HG03439 (cell line): ENCODE data around the gene PRTFDC1.
"Not testable (repeated sequence)": the region's sequence is repeated elsewhere in the genome, so short reads cannot be mapped to it uniquely, and the experiment has no call there.

Experiments
- ATAC-seq: cut with Tn5 transposase; IDR thresholded peaks from one replicate; pipeline ENCODE4 v1.9.1; 2021; ENCODE audit warnings: mild to moderate bottlenecking, moderate library complexity; ENCODE audit not compliant: unreplicated experiment

PRTFDC1 gene

GRCh38 chr10:24849501-24850299 lies 102.7 kb downstream of the PRTFDC1 start:
- ATAC-seq = no peak

GRCh38 chr10:24849051-24849450 lies 103.4 kb downstream of the PRTFDC1 start:
- no peak for ATAC-seq

GRCh38 chr10:24848195-24848594 lies 104.2 kb downstream of the PRTFDC1 start:
- no peak for ATAC-seq

- no peak for ATAC-seq
These were observed 105.0 kb downstream of the PRTFDC1 start for GRCh38 chr10:24847112-24848070.

- no peak for ATAC-seq
These were observed 107.7 kb downstream of the PRTFDC1 start for GRCh38 chr10:24844742-24845141.

GRCh38 chr10:24843256-24843655 lies 109.2 kb downstream of the PRTFDC1 start:
- no peak for ATAC-seq

- no peak for ATAC-seq
These were observed 109.5 kb downstream of the PRTFDC1 start for GRCh38 chr10:24842856-24843255.

- ATAC-seq = no peak
These were observed 110.9 kb downstream of the PRTFDC1 start for GRCh38 chr10:24841530-24841929.

- no peak for ATAC-seq
These were observed 111.6 kb downstream of the PRTFDC1 start for GRCh38 chr10:24840784-24841183.

- ATAC-seq = not testable (repeated sequence)
These were observed 114.6 kb downstream of the PRTFDC1 start for GRCh38 chr10:24837781-24838180.

GRCh38 chr10:24834869-24835268 lies 117.5 kb downstream of the PRTFDC1 start:
- no peak for ATAC-seq

GRCh38 chr10:24826009-24826408 lies 126.4 kb downstream of the PRTFDC1 start:
- no peak for ATAC-seq

GRCh38 chr10:24825551-24825950 lies 126.9 kb downstream of the PRTFDC1 start:
- no peak for ATAC-seq

GRCh38 chr10:24824536-24824935 lies 127.9 kb downstream of the PRTFDC1 start:
- no peak for ATAC-seq

GRCh38 chr10:24824124-24824523 lies 128.3 kb downstream of the PRTFDC1 start:
- ATAC-seq = no peak

GRCh38 chr10:24822590-24822989 lies 129.8 kb downstream of the PRTFDC1 start:
- peak; percentile 76 for ATAC-seq

- ATAC-seq = no peak
These were observed 130.4 kb downstream of the PRTFDC1 start for GRCh38 chr10:24821986-24822385.

- no peak for ATAC-seq
These were observed 135.5 kb downstream of the PRTFDC1 start for GRCh38 chr10:24816868-24817396.

- no peak for ATAC-seq
These were observed 137.7 kb downstream of the PRTFDC1 start for GRCh38 chr10:24814568-24815313.

- ATAC-seq = no peak
These were observed 138.6 kb downstream of the PRTFDC1 start for GRCh38 chr10:24813856-24814255.

- no peak for ATAC-seq
These were observed 146.1 kb downstream of the PRTFDC1 start for GRCh38 chr10:24806262-24806661.
